Psoas muscle (tissue), 8 donors: Measurements from ENCODE around the gene SHISAL1. TPM values are rescaled to one million over a fixed set of nuclear protein-coding genes. Genes with fewer than 3 reads are reported as not detected.

ENCODE experiments used
- ATAC-seq, 4 donors: fragments of 200-7000 bp; cut with Tn5 transposase; one replicate each; pipeline ENCODE4 v1.9.1; 2020; ENCODE audit warnings: moderate library complexity in 3 of 4, mild to moderate bottlenecking in 2 of 4
- DNase-seq, 2 donors: peaks; one replicate each; pipeline ENCODE4 v3.0.0-alpha.2; 2020
- H3K27ac ChIP-seq: fragments of 200-600 bp; one replicate; pipeline ENCODE4 v1.8.0; 2022
- H3K27me3 ChIP-seq, 3 donors: fragments of 200-600 bp in 1 of 3; one replicate each; pipeline versions ENCODE4 v1.6.1 to v1.8.0; 2013 to 2022; ENCODE audit warnings: low read length in 2 of 3, mild to moderate bottlenecking in 2 of 3, moderate library complexity in 1 of 3; ENCODE audit not compliant: insufficient read depth in 3 of 3
- H3K36me3 ChIP-seq, 2 donors: fragments of 200-600 bp in 1 of 2; one replicate each; pipeline versions ENCODE4 v1.6.1 to v1.8.0; 2013 to 2022; ENCODE audit warnings: low read depth in 1 of 2, mild to moderate bottlenecking in 1 of 2, moderate library complexity in 1 of 2; ENCODE audit not compliant: insufficient read depth in 1 of 2
- H3K4me1 ChIP-seq: fragments of 200-600 bp; one replicate; pipeline ENCODE4 v1.8.0; 2022
- H3K4me3 ChIP-seq: fragments of 200-600 bp; one replicate; pipeline ENCODE4 v1.8.0; 2022; ENCODE audit warnings: mild to moderate bottlenecking
- H3K9me3 ChIP-seq: fragments of 200-600 bp; one replicate; pipeline ENCODE4 v1.8.0; 2022
- WGBS, 3 donors: extraction: QIAGEN DNeasy Blood & Tissue Kit; methylation state at CpG; one replicate each; pipeline versions ENCODE4 v1.1.6 to v1.1.7; 2013; 5-methylcytosine and 5-hydroxymethylcytosine counted together
- intact Hi-C, 2 donors: fragments of 100-400 bp; cut with DNase I; formaldehyde crosslinking; loops; one replicate each; pipeline versions ENCODE4 v1.11.0 to v1.14.2; 2022
- long read RNA-seq, 2 donors: library from polyadenylated mRNA; unstranded; transcript quantifications; one replicate each; pipeline ENCODE4 v2.0.0, GENCODE V29; 2021
- polyA plus RNA-seq, 3 donors: library from polyadenylated mRNA; stranded (reverse); fragments of 200-250 nt; gene quantifications; one replicate each; pipeline ENCODE4 v1.2.3, GENCODE V29; 2013
- total RNA-seq, 4 donors: library from RNA; stranded (reverse); fragmentation: NEBNext Ultra II Directional in 2 of 4; extraction: Animal tissue kit (Norgen Biotek cat#: 25700) in 2 of 4; gene quantifications; one replicate each; pipeline versions ENCODE4 v1.2.1 to v1.2.4, GENCODE V29; 2021 to 2023
- TF ChIP-seq, protein P1 (sequence below): fragments of 200-600 bp; IDR thresholded peaks from one replicate; pipeline ENCODE4 v1.8.0; 2022; ENCODE audit warnings: antibody characterized with exemption
- donor health status: healthy with polysubstance abuse.
- donor health status: DM: no; HTN: no; CAD: no; lungs with moderate emphysema.
- donor health status: Bipolar disorder and iron deficiency.
- donor health status: healthy.
- donor health status: DM: yes; HTN: yes; CAD: no.
- donor health status: DM: no; HTN: no; CAD: no.
- donor health status: DM: no; HTN: no; CAD: no.
- donor health status: DM: yes; HTN: yes; CAD: no.

The SHISAL1 gene
- total RNA-seq (under 1 TPM in 3 of 4 donors, not detected in 1; 0.05 to 0.24 (median 0.11) TPM), polyA plus RNA-seq (under 1 TPM; 0.01 to 0.08 (median 0.04) TPM)
- long read RNA-seq, donor 1 = 0 reads
- long read RNA-seq, donor 2 = 0 reads

DNA sequence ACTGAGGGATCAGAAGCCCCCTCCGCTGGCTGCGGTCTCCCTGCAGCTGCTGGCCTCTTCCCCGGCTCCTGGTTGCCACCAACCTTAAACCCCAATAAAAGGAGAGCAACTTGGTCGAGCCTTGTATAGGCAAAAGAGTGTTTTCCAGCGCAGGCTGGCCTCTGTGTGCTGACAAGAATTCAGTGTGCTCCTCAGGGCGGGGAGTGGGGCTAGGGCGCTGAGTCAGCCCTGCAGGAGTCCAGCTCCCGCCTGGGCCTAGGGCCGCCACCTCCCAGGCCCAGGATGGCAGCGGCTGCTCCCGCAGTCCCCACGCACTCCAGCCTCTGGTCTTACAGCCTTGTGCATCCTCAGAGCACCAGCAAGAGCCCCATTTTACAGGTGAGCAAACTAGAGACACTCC, at the start of gene SHISAL1:
TSS of gene SHISAL1 (minus strand) at position 186 of the 400 bp plus-strand sequence. CDS start 12,006 bp downstream, outside the sequence.
- no peaks in the 10 kb centered on the region for H3K9me3 ChIP-seq
- TF ChIP-seq, protein P1, sequence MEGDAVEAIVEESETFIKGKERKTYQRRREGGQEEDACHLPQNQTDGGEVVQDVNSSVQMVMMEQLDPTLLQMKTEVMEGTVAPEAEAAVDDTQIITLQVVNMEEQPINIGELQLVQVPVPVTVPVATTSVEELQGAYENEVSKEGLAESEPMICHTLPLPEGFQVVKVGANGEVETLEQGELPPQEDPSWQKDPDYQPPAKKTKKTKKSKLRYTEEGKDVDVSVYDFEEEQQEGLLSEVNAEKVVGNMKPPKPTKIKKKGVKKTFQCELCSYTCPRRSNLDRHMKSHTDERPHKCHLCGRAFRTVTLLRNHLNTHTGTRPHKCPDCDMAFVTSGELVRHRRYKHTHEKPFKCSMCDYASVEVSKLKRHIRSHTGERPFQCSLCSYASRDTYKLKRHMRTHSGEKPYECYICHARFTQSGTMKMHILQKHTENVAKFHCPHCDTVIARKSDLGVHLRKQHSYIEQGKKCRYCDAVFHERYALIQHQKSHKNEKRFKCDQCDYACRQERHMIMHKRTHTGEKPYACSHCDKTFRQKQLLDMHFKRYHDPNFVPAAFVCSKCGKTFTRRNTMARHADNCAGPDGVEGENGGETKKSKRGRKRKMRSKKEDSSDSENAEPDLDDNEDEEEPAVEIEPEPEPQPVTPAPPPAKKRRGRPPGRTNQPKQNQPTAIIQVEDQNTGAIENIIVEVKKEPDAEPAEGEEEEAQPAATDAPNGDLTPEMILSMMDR = no peak
- DNase-seq (no peak), ATAC-seq (no peak)
- peaks cover 0 to 18% (median 0%) of the 10 kb centered on the region in 3 donors for H3K27me3 ChIP-seq
- no peaks in the 10 kb centered on the region for H3K4me1 ChIP-seq
- no peaks in the 10 kb centered on the region for H3K36me3 ChIP-seq
- H3K27ac ChIP-seq = no peak within 1 kb of the TSS
- intact Hi-C loops = no loop called here
- WGBS, 3 donors = 89 to 93% (median 90%) methylated on average over 12 of the region's 12 CpGs
- H3K4me3 ChIP-seq = no peak within 1 kb of the TSS

DNA sequence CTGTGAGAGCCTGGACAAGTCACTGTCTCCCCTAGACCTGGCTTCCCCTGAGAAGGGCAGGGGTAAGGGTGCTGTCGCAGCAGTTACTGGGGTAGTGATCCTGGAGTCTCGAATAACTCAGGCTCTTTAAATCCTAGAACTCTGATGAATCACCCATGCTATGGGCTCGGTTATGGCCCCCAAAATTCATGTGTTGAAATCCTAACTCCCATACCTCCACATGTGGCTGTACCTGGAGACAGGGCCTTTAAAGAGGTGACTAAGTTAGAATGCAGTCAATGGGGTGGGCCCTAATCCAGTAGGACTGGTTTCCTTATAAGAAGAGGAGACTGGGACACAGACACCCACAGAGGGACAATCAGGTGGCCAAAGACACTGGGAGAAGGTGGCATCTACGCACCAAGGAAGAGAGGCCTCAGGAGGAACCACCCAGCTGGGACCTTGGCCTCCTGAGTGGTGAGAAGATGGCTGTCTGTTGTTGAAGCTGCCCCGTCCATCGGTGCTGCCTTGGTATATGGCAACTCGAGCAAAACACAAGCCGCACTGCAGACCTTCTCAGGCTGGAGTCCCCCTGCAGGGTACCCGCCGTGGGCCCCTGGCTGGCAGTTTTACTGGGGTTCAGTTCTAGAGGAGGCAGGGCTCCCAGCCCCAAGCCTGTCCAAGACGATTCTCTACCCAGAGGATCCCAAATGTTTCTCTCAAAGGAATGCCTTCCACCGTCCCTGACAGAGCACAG, 48.8 kb upstream of the SHISAL1 start:
- peaks cover 15% of the 10 kb centered on the region for H3K4me1 ChIP-seq
- no peaks in the 10 kb centered on the region for H3K36me3 ChIP-seq
- 78 to 88% (median 88%) methylated on average over 12 of the region's 12 CpGs for WGBS, 3 donors
- DNase-seq = peak; percentile 7 to 30
- TF ChIP-seq, protein P1 = no peak
- H3K4me3 ChIP-seq = no peak overlapping the region
- ATAC-seq = no peak
- intact Hi-C loops = no loop called here
- H3K27me3 ChIP-seq = no peaks in the 10 kb centered on the region
- no peaks in the 10 kb centered on the region for H3K9me3 ChIP-seq
- H3K27ac ChIP-seq = peak overlapping the region; percentile 46

DNA sequence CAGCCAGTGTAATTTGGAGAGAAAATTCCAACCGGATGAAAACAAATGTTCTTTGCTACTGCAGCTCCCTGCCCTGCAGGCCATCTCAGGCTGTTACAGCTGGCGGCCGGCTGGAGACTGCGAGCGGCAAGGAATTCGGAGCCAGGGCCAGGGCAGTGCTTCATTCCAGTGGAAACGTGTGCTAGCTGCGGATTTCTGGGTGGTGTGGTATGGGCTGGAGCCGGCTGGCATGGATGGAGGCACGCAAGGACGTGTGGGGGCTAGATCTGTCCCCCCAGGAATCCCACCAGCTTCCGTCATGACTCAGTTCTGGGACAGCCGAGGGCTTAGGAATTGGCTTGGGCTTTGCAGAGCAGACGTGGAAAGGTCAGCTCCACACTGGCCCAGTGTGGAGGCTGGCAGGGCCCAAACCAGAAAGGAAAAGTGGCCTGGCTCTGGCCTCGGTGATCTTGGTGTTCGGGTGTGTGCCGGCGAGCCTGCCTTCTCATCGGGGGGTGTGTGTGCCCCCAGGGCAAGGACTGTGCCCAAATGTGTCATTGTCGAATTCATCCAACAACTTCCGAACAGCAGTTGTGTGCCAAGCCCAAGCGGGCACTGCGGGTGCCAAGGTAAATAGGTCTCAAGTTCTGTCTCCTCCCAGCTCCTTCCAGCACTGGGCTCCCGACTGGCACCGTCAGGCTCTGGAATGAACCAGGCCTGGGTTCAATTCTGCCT, 48.1 kb upstream of the SHISAL1 start:
- H3K9me3 ChIP-seq = no peaks in the 10 kb centered on the region
- peaks cover 0 to 3% (median 0%) of the 10 kb centered on the region in 3 donors for H3K27me3 ChIP-seq
- peak overlapping the region; percentile 46 for H3K27ac ChIP-seq
- H3K36me3 ChIP-seq = no peaks in the 10 kb centered on the region
- peak; percentile 54 to 60 for DNase-seq
- TF ChIP-seq, protein P1 = peak; percentile 31
- ATAC-seq = peak; percentile 73 to 81 (median 77)
- intact Hi-C loops = no loop called here
- no peak overlapping the region for H3K4me3 ChIP-seq
- peaks cover 15% of the 10 kb centered on the region for H3K4me1 ChIP-seq
- WGBS, 3 donors = 26 to 41% (median 26%) methylated on average over 25 of the region's 25 CpGs

DNA sequence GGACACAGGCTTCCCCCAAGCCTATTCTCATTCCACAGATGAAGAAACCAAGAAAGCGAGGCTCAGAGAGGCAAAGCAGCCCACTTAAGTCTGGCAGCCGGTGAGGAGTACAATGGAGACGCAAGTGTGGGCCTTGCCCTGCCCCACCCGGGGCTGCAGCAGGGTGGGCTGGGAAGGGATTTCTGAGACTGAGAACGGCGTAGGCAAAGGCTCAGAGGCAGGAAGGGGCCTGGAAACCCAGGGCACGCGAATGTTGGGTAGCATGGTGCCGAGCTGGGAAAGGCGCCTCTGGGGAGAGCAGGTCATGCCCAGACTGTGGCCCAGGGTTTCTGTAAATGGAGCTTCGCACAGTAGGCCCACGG, 47.5 kb upstream of the SHISAL1 start:
- Histone ChIP-seq H3K9me3 (no peaks in the 10 kb centered on the region), H3K4me1 (peaks cover 15% of the 10 kb centered on the region), H3K27me3 (peaks cover 0 to 9% (median 0%) of the 10 kb centered on the region in 3 donors), H3K36me3 (no peaks in the 10 kb centered on the region), H3K27ac (peak overlapping the region; percentile 46), H3K4me3 (no peak overlapping the region)
- no peak for DNase-seq
- no peak for ATAC-seq
- intact Hi-C loops = no loop called here
- 45 to 65% (median 45%) methylated on average over 12 of the region's 12 CpGs for WGBS, 3 donors
- TF ChIP-seq, protein P1 = no peak
